GM12892 (cell line): ENCODE data around the gene CTSK.

Experiments used
- POLR2A ChIP-seq: IDR thresholded peaks from 2 replicates; pipeline ENCODE4 v1.6.1; 2011; ENCODE audit warnings: low read depth, low read length, control low read depth
- POLR2AphosphoS5 ChIP-seq: IDR thresholded peaks from 2 replicates; pipeline ENCODE4 v1.6.1; 2011; ENCODE audit warnings: low read depth, low read length, control low read depth
- TAF1 ChIP-seq: IDR thresholded peaks from 2 replicates; pipeline ENCODE4 v1.6.1; 2011; ENCODE audit warnings: low read depth, mild to moderate bottlenecking, control low read depth, low read length, borderline replicate concordance

- TF ChIP-seq POLR2AphosphoS5: no peak
- TF ChIP-seq POLR2A: no peak
- no peak for TF ChIP-seq TAF1
These were observed 7.8 kb upstream of the CTSK start for GRCh38 chr1:150815871-150816270.
